Left cardiac atrium (tissue), 4 donors: ENCODE data around the gene SPON1. TPM values are rescaled to one million over a fixed set of nuclear protein-coding genes. Genes with fewer than 3 reads are reported as not detected.
"Not testable (repeated sequence)": the region's sequence is repeated elsewhere in the genome, so short reads cannot be mapped to it uniquely, and the experiment has no call there.

Experiments
- ATAC-seq, 2 donors: fragments of 200-7000 bp; cut with Tn5 transposase; one replicate each; pipeline ENCODE4 v1.9.1; 2020; ENCODE audit warnings: mild to moderate bottlenecking in 2 of 2, moderate library complexity in 2 of 2
- DNase-seq: peaks from one replicate; pipeline ENCODE4 v3.0.0-alpha.2; 2020
- intact Hi-C, 2 donors: fragments of 100-400 bp; cut with DNase I; formaldehyde crosslinking; loops; one replicate each; pipeline versions ENCODE4 v1.14.1 to v1.15.1; 2022 to 2023
- total RNA-seq, 2 donors: library from RNA; stranded (reverse); fragmentation: NEBNext Ultra II Directional; extraction: Animal tissue kit (Norgen Biotek cat#: 25700); gene quantifications; one replicate each; pipeline ENCODE4 v1.2.1, GENCODE V29; 2021
- donor health status: DM: no; HTN: yes; CAD: no.
- donor health status: DM: no; HTN: yes; CAD: no; lungs with severe emphysema.
- donor health status: DM: yes; HTN: yes; CAD: no.
- donor health status: Dilated cardiomyopathy.

Gene SPON1
- total RNA-seq, 2 donors from 2014 or later = 21.1 to 23.4 TPM

DNA sequence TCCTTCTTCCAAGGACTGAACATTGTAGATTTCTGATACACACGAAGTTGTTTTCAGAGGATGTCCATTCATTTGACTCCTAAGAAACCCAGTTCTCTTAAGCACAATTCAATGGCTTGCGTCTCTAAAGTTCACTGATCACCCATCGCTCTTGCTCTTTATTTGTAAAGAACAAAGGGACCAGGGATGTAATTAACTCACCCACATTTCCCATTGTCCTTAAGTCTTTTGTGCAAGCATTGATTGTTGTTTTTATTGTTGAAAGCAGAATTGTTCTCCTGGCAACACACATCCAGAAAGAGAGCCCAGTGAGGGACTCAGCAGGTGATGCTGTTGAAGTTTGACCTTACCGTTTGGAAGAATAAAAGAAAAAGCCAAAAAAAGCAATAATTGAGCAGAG, 59.2 kb downstream of the SPON1 start:
- DNase-seq = no peak
- intact Hi-C loops = no loop called here
- ATAC-seq = no peak

- ATAC-seq = no peak
- DNase-seq = no peak
- intact Hi-C loops = no loop called here
These were observed 59.7 kb downstream of the SPON1 start for GRCh38 chr11:14022251-14022650.

GRCh38 chr11:14022821-14023220, 60.3 kb downstream of the SPON1 start:
- intact Hi-C loops = no loop called here
- no peak for ATAC-seq
- no peak for DNase-seq

DNA sequence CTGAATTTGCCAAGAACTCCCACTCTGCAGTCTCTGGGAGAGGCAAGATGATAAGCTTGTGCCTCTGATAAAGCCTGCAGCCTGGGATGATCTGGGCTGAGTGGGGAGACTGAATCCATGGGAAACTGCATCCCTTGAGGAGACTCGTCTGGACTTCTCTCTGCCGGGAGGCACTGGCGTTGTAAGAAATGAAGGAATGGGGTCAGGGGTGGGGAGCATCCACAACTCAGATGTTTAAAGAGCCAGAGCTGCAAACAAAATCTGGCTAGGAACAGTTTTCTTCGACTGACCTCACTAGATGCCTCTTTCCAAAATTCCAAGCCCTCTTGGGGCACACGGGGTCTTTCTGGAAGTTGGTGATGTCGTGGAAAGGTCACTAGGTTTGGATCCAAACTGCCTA, 64.4 kb downstream of the SPON1 start:
- DNase-seq = no peak
- ATAC-seq = peak; percentile 69 to 72
- intact Hi-C loops = no loop called here

- ATAC-seq (no peak), DNase-seq (no peak)
- intact Hi-C loops = no loop called here
These were observed 65.0 kb downstream of the SPON1 start for GRCh38 chr11:14027525-14027924.

- intact Hi-C loops = no loop called here
- ATAC-seq (no peak), DNase-seq (no peak)
These were observed 66.9 kb downstream of the SPON1 start for GRCh38 chr11:14029440-14029839.

- ATAC-seq (peak; percentile 77 to 92), DNase-seq (peak; percentile 80)
- intact Hi-C loops = no loop called here
These were observed 67.7 kb downstream of the SPON1 start for GRCh38 chr11:14029971-14030920.

DNA sequence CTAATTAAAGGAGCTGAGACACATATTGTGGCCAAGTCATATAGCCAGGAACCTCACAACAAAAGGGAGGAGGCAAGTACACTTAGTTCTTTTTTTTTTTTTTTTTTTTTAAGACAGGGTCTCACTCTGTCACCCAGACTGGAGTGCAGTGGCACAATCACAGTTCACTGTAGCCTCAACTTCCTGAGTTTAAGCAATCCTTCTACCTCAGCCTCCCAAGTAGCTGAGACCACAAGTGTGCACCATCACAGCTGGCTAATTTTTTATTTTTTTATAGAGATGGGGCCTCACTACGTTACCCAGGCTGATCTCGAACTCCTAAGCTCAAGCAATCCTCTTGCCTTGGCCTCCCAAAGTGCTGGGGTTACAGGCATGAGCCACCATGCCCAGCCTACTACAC, 73.0 kb downstream of the SPON1 start:
- intact Hi-C loops, ATAC-seq, DNase-seq: not testable (repeated sequence)

- intact Hi-C loops = no loop called here
- DNase-seq = no peak
- ATAC-seq = no peak
These were observed 73.9 kb downstream of the SPON1 start for GRCh38 chr11:14036469-14036868.

DNA sequence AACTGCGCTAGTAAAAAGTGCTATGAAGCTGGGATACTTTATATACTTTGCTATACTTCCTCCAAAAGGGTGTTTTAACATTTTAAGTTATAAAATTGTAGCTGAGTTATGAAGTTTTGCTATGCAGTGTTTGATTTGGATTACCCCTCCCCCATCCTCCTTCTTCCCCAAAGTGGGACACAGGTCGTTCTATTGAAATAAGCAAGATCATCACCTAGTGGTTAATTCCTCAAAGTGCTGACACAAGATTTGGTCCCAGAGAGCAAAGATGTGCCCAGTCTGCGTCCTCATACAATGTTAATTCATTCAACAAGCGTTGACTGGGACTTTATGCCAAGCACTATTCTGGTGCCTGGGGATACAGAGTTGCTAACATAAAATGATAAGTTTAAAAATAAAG, 78.5 kb downstream of the SPON1 start:
- ATAC-seq = no peak
- intact Hi-C loops = no loop called here
- DNase-seq = no peak

DNA sequence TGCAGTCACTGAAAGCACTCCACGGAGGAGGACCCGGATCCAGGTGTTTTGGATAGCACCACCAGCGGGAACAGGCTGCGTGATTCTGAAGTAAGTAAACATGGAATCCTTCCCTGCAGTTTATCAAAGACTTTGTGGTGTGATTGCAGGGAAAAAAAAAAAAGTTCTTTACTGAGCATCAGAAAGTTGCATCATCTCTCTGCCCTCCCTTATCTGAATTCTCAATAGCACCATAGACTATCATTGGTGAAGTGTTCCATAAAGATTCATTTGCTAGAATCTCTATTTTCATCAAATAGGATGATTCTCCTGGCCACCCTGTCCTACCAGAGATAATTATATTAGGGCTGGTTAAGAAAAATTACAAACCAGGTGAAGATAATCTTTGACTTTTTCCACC, 79.0 kb downstream of the SPON1 start:
- DNase-seq = no peak
- ATAC-seq = no peak
- intact Hi-C loops = no loop called here

- ATAC-seq (peak; percentile 21 to 84), DNase-seq (no peak)
- intact Hi-C loops = no loop called here
These were observed 80.4 kb downstream of the SPON1 start for GRCh38 chr11:14042686-14043465.

GRCh38 chr11:14044916-14045315, 82.4 kb downstream of the SPON1 start:
- ATAC-seq (no peak), DNase-seq (no peak)
- intact Hi-C loops = no loop called here

DNA sequence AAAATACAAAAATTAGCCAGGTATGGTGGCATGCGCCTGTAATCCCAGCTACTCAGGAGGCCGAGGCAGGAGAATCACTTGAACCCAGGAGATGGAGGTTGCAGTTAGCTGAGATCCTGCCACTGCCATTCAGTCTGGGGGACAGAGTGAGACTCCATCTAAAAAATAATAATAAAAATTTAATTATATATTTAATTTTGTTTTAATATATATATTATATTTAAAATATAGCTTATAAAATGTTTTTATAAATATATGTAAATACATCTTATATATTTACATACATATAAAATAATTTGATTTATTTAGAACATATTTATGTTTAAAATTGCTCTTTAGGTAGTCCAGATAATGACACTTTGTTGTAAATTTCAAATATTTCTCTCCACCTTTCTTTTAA, 82.9 kb downstream of the SPON1 start:
- DNase-seq = no peak
- ATAC-seq = no peak
- intact Hi-C loops = no loop called here

DNA sequence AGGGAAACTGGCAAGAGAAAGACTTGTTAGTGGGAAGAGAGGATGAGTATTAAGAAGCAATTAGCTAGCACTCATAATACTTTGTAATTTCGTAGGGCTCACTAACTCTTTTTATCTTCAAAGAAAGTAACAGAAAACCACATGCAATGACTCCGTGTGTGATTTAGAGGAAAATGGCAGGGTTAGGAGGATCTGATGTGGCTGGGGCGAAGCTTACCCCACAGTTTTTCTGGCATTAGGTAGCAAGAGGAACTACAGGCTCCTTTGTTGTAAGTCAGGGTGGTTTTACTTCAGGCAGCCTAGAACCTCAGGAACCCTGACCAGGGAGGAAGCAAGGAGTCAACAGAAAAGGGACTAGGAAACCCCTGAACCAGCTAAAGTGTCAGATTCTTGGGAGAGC, 89.7 kb downstream of the SPON1 start:
- DNase-seq = no peak
- ATAC-seq = no peak
- intact Hi-C loops = no loop called here

GRCh38 chr11:14054116-14055107, 91.9 kb downstream of the SPON1 start:
- DNase-seq (peak; percentile 44), ATAC-seq (peak; percentile 79 to 92)
- intact Hi-C loops = no loop called here

DNA sequence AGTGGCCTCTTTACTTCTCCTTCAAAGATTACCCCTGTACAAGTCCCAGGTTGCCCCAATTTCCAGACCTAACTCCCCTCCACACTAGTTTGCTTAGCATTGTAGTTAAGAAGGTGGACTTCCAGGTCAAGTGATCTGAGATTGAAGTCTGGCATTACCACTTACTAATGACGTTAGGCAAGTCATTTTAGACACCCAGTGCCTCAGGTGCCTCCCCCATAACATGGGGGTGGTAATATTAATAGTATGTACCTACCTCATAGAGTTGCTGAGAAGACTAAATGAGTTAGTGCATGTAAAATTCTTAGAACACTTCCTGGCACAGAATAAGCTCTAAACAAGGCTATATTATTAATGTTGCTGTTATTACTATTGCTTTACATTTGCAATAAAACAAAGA, 93.4 kb downstream of the SPON1 start:
- intact Hi-C loops = no loop called here
- ATAC-seq (no peak), DNase-seq (no peak)

GRCh38 chr11:14058061-14058460, 95.5 kb downstream of the SPON1 start:
- intact Hi-C loops = no loop called here

GRCh38 chr11:14059491-14059890, 97.0 kb downstream of the SPON1 start:
- DNase-seq (no peak), ATAC-seq (no peak)
- intact Hi-C loops = no loop called here

More at GRCh38 chr11:14058061-14058460, 95.5 kb downstream of the SPON1 start:
- DNase-seq (no peak), ATAC-seq (no peak)
